AG09309 (cell line): Measurements from ENCODE around the gene MOB1A.

Source experiments
- DNase-seq: peaks from one replicate; pipeline ENCODE4 v3.0.0-alpha.2; 2010; ENCODE audit warnings: low read depth
- H3K4me3 ChIP-seq: 2 replicates; pipeline ENCODE4 v1.5.1; 2011; ENCODE audit warnings: mild to moderate bottlenecking, low read depth, low read length, moderate library complexity; ENCODE audit not compliant: control insufficient read depth
- TF ChIP-seq, protein P1 (sequence below): IDR thresholded peaks from 2 replicates; pipeline ENCODE4 v1.5.1; 2011; ENCODE audit warnings: mild to moderate bottlenecking, low read depth, low read length, inconsistent platforms; ENCODE audit not compliant: insufficient read depth, control insufficient read depth; ENCODE audit errors: missing control alignments

MOB1A gene

GRCh38 chr2:74178211-74179062 lies at the start of gene MOB1A:
MOB1A (minus strand) TSS chr2:74178879; CDS start chr2:74178674, 205 bp downstream.
- peak; percentile 90 for DNase-seq
- H3K4me3 ChIP-seq = peak within 1 kb of the TSS; percentile 73
- TF ChIP-seq, protein P1, sequence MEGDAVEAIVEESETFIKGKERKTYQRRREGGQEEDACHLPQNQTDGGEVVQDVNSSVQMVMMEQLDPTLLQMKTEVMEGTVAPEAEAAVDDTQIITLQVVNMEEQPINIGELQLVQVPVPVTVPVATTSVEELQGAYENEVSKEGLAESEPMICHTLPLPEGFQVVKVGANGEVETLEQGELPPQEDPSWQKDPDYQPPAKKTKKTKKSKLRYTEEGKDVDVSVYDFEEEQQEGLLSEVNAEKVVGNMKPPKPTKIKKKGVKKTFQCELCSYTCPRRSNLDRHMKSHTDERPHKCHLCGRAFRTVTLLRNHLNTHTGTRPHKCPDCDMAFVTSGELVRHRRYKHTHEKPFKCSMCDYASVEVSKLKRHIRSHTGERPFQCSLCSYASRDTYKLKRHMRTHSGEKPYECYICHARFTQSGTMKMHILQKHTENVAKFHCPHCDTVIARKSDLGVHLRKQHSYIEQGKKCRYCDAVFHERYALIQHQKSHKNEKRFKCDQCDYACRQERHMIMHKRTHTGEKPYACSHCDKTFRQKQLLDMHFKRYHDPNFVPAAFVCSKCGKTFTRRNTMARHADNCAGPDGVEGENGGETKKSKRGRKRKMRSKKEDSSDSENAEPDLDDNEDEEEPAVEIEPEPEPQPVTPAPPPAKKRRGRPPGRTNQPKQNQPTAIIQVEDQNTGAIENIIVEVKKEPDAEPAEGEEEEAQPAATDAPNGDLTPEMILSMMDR = no peak

DNA sequence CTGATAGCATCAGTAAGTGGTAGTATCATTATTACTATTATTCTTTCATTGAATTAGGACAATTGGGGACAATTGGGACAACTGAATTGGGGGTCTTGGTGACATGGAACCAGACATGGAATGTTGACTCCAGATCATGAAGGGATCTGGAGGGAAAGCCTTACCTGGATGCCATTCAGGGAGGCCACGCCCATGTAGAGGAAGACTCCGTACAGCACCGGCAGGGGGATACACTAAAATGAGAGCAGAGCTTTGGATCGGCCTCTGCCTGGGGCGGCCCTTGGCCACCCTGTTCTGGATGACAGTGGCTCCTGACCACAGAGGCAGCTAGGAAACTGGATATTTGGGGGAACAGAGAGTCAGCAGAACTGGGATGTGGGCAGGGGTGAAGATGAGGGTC lies 49.0 kb upstream of the MOB1A start:
- no peak for DNase-seq
- TF ChIP-seq, protein P1 = no peak
- no peak overlapping the region for H3K4me3 ChIP-seq

DNA sequence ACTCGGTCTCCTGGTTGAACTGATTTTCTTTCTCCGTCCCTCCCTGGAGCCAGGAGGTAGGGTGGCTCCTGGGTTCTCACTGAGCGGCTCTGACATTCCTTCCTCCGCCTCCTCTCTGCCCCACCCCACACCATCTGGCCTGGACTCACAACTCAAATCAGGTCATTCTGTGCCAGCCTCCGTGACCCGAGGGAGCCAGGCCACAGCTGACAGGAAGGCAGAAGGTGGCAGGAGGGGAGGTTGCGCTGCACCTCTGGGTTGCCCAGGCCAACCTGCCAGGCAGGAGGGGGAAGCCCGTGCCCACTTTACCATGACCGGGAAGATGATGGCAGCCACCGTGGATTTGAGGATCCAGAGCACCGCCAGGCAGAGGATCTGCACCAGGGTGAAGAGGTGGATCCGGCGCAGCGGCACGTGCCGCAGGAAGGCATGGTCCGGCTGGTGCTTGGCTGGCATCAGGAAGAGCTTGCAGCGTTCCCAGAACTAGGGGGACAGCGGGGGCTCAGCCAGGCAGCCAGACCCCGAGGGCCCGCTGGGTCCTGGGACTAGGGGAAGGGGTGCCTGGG lies 48.1 kb upstream of the MOB1A start:
- no peak for DNase-seq
- TF ChIP-seq, protein P1 = no peak
- no peak overlapping the region for H3K4me3 ChIP-seq

DNA sequence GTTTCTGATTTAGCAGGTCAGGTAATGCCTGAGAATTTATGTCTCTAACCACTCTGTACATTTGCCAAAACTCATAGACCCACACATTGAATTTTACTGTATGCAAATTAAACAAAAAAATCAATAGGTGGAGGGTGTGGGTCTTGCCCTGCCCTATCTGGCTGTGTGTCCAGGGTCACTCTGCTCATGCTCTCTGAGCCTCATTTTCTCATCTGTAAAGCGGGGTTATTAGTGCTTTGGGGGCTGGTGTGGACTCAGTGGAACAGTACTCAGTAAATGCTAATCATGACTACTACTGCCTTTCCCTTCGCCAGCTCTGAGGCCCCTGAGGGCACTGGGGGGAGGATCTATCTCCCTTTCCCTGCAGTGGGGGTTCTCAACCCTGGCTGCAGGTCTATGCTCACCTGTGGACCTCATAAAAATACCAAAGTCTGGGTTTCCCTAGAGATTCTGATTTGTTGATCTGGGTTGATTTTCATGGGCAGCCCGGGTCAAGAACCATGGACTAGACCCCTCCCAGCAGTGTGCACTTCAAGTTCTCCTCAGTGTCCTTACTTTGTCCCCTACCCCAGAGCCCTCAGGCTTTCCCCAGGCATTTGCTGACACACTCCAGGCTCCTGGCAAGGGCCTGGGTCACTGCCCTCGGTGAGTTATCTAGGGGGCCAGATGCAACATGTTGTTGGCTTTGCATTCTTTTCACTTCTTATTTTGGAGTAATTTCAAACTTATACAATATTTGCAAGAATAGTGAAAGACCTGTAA lies 47.2 kb upstream of the MOB1A start:
- TF ChIP-seq, protein P1 = no peak
- H3K4me3 ChIP-seq = no peak overlapping the region
- no peak for DNase-seq

- H3K4me3 ChIP-seq = no peak overlapping the region
- no peak for DNase-seq
- TF ChIP-seq, protein P1 = no peak
Observed at GRCh38 chr2:74223941-74224770, 45.5 kb upstream of the MOB1A start.

DNA sequence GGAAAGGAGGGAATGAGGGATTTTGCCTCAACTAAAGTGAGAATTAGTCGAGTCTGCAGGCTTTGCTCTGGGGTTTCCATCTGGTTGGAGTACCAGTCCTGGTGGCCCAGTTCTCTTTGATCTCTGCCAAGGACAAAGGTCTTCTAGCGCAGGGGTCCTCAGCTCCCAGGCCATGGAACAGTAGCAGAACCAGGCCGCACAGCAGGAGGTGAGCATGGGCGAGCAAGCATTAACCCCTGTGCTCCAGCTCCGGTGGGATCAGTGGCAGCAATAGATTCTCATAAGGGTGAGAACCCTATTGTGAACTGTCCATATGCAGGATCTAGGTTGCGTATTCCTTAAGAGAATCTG lies 43.6 kb upstream of the MOB1A start:
- TF ChIP-seq, protein P1 = no peak

More for the DNA sequence above, 43.6 kb upstream of the MOB1A start:
- no peak for DNase-seq
- H3K4me3 ChIP-seq = no peak overlapping the region
